ENCODE results near the gene MED12L.

MED12L gene

DNA sequence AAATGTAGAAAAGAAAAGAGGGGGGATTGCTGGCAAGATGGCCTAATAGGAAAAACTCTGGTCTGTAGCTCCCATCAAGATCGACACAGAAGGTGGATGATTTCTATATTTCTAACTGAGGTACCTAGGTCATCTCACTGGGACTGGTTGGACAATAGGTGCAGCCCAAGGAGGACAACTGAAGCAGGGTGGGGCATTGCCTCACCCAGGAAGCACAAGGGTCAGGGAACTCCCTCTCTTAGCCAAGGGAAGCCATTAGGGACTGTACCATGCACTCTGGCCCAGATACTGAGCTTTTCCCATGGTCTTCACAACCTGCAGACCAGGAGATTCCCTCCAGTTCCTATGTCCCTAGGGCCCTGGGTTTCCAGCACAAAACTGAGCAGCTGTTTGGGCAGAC is 398.0 kb downstream of the MED12L start:
- H3K27me3 ChIP-seq (ENCODE audit: insufficient read depth, poor library complexity, severe bottlenecking): no peaks in the 10 kb centered on the region
- H3K4me3 ChIP-seq (replicated peaks; ENCODE audit: insufficient read depth, low read length): no peak overlapping the region
- no peak overlapping the region for H3K27ac ChIP-seq (replicated peaks)
- TF ChIP-seq, protein P1, sequence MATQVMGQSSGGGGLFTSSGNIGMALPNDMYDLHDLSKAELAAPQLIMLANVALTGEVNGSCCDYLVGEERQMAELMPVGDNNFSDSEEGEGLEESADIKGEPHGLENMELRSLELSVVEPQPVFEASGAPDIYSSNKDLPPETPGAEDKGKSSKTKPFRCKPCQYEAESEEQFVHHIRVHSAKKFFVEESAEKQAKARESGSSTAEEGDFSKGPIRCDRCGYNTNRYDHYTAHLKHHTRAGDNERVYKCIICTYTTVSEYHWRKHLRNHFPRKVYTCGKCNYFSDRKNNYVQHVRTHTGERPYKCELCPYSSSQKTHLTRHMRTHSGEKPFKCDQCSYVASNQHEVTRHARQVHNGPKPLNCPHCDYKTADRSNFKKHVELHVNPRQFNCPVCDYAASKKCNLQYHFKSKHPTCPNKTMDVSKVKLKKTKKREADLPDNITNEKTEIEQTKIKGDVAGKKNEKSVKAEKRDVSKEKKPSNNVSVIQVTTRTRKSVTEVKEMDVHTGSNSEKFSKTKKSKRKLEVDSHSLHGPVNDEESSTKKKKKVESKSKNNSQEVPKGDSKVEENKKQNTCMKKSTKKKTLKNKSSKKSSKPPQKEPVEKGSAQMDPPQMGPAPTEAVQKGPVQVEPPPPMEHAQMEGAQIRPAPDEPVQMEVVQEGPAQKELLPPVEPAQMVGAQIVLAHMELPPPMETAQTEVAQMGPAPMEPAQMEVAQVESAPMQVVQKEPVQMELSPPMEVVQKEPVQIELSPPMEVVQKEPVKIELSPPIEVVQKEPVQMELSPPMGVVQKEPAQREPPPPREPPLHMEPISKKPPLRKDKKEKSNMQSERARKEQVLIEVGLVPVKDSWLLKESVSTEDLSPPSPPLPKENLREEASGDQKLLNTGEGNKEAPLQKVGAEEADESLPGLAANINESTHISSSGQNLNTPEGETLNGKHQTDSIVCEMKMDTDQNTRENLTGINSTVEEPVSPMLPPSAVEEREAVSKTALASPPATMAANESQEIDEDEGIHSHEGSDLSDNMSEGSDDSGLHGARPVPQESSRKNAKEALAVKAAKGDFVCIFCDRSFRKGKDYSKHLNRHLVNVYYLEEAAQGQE (IDR thresholded peaks at IDR 0.05; ENCODE audit: insufficient replicate concordance, low read depth): no peak
- no peak for DNase-seq (ENCODE audit: low read depth in 1 of 2, low spot score in 1 of 2)

DNA sequence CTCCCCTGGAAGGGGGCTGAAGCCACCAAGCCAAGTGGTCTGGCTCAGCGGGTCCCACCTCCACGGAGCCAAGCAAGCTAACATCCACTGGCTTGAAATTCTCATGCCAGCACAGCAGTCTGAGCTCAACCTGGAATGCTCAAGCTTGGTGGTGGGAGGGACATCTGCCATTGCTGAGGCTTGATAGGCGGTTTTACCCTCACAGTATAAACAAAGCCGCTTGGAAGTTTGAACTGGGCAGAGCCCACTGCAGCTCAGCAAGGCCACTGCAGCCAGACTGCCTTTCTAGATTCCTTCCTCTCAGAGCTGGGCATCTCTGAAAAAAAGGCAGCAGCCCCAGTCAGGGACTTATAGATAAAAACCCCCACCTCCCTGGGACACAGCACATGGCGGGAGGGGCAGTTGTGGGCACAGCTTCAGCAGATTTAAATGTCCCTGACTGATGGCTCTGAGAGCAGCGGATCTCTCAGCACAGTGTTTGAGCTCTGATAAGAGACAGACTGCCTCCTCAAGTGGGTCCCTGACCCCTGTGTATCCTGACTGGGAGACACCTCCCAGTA is 398.6 kb downstream of the MED12L start:
- Histone ChIP-seq H3K27me3 (ENCODE audit: insufficient read depth, poor library complexity, severe bottlenecking) (no peaks in the 10 kb centered on the region), H3K4me3 (replicated peaks; ENCODE audit: insufficient read depth, low read length) (no peak overlapping the region), H3K27ac (replicated peaks) (no peak overlapping the region)
- no peak for DNase-seq (ENCODE audit: low read depth in 1 of 2, low spot score in 1 of 2)
- TF ChIP-seq POLR2AphosphoS5 (IDR thresholded peaks at IDR 0.05; ENCODE audit: low read depth): no peak
- TF ChIP-seq, protein P2, sequence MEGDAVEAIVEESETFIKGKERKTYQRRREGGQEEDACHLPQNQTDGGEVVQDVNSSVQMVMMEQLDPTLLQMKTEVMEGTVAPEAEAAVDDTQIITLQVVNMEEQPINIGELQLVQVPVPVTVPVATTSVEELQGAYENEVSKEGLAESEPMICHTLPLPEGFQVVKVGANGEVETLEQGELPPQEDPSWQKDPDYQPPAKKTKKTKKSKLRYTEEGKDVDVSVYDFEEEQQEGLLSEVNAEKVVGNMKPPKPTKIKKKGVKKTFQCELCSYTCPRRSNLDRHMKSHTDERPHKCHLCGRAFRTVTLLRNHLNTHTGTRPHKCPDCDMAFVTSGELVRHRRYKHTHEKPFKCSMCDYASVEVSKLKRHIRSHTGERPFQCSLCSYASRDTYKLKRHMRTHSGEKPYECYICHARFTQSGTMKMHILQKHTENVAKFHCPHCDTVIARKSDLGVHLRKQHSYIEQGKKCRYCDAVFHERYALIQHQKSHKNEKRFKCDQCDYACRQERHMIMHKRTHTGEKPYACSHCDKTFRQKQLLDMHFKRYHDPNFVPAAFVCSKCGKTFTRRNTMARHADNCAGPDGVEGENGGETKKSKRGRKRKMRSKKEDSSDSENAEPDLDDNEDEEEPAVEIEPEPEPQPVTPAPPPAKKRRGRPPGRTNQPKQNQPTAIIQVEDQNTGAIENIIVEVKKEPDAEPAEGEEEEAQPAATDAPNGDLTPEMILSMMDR (IDR thresholded peaks at IDR 0.05; ENCODE audit: insufficient read depth, low read length): no peak
- TF ChIP-seq, protein P1 (IDR thresholded peaks at IDR 0.05; ENCODE audit: insufficient replicate concordance, low read depth): no peak
- no peak for TF ChIP-seq GABPA (IDR thresholded peaks at IDR 0.05; ENCODE audit: low read depth)
- no peak for TF ChIP-seq SPI1 (IDR thresholded peaks at IDR 0.05; ENCODE audit: borderline replicate concordance, low read depth)
